Stomach (tissue), 9 donors: Measurements from ENCODE around the gene MPG. TPM values are rescaled to one million over a fixed set of nuclear protein-coding genes. Genes with fewer than 3 reads are reported as not detected.

ENCODE experiments used
- DNase-seq, 2 donors: peaks; one replicate each; pipeline versions ENCODE4 v3.0.0 to v3.0.0-alpha.2; 2013 to 2019
- H3K27ac ChIP-seq, 5 donors: fragments of 200-600 bp in 4 of 5; sonication (generic) in 4 of 5; one replicate each; pipeline ENCODE4 v1.5.1; 2013 to 2019; ENCODE audit warnings: mild to moderate bottlenecking in 1 of 5, moderate library complexity in 1 of 5
- H3K27me3 ChIP-seq, 3 donors: fragments of 200-600 bp; sonication (generic); one replicate each; pipeline ENCODE4 v1.5.1; 2017 to 2019; ENCODE audit warnings: mixed run types in 1 of 3
- H3K36me3 ChIP-seq, 4 donors: fragments of 200-600 bp; sonication (generic); 1 replicate in 3 of 4; 2 replicates in 1 of 4; pipeline ENCODE4 v1.5.1; 2016 to 2019
- H3K4me1 ChIP-seq, 4 donors: fragments of 200-600 bp; sonication (generic); one replicate each; pipeline ENCODE4 v1.5.1; 2016 to 2019
- H3K4me3 ChIP-seq, 4 donors: fragments of 200-600 bp; sonication (generic) in 3 of 4; one replicate each; pipeline ENCODE4 v1.5.1; 2016 to 2019; ENCODE audit warnings: mild to moderate bottlenecking in 1 of 4
- H3K9me3 ChIP-seq, 4 donors: fragments of 200-600 bp; sonication (generic); one replicate each; pipeline ENCODE4 v1.5.1; 2016 to 2019
- EP300 ChIP-seq: sonication (generic); formaldehyde crosslinking; IDR thresholded peaks from one replicate; pipeline ENCODE4 v1.6.1; 2017; ENCODE audit warnings: antibody characterized with exemption
- POLR2A ChIP-seq, 4 donors: fragments of 450-650 bp; IDR thresholded peaks; one replicate each; pipeline ENCODE4 v1.6.1; 2016; ENCODE audit warnings: antibody characterized with exemption in 4 of 4, control low read depth in 2 of 4, mild to moderate bottlenecking in 1 of 4, moderate library complexity in 1 of 4
- POLR2AphosphoS5 ChIP-seq, 3 donors: sonication (generic); formaldehyde crosslinking; IDR thresholded peaks; one replicate each; pipeline ENCODE4 v1.6.1; 2016; ENCODE audit warnings: antibody characterized with exemption in 3 of 3
- WGBS, 5 donors: extraction: QIAGEN DNeasy Blood & Tissue Kit in 3 of 5; methylation state at CpG; one replicate each; pipeline versions ENCODE4 v1.1.5 to v1.1.7; 2013 to 2018; 5-methylcytosine and 5-hydroxymethylcytosine counted together
- intact Hi-C: fragments of 100-400 bp; cut with DNase I; formaldehyde crosslinking; loops from one replicate; pipeline ENCODE4 v1.15.1; 2023; ENCODE audit warnings: low total_unique reads
- polyA plus RNA-seq, 3 donors: library from polyadenylated mRNA; stranded (reverse); fragments of 200-250 nt; gene quantifications; one replicate each; pipeline ENCODE4 v1.2.3, GENCODE V29; 2013
- total RNA-seq, 5 donors: library from RNA; depleted of rRNA; stranded (reverse); fragments of >200 nt; gene quantifications; one replicate each; pipeline versions ENCODE4 v1.1.0 to v1.2.3, GENCODE V29; 2014 to 2016
- TF ChIP-seq, protein P1 (sequence below), 7 experiments: fragments of 450-650 bp in 4 of 7; fragments of 200-600 bp in 3 of 7; sonication (generic) in 3 of 7; IDR thresholded peaks; one replicate each; pipeline ENCODE4 v1.5.1; 2016 to 2019; ENCODE audit warnings: antibody characterized with exemption in 7 of 7, control low read depth in 2 of 7, mild to moderate bottlenecking in 1 of 7
- donor health status: healthy with polysubstance abuse.
- donor health status: Bipolar disorder and iron deficiency.
- donor health status: healthy.

The MPG gene
- total and polyA plus RNA-seq, 8 donors: 33.3 to 112 (median 89.3) TPM

DNA sequence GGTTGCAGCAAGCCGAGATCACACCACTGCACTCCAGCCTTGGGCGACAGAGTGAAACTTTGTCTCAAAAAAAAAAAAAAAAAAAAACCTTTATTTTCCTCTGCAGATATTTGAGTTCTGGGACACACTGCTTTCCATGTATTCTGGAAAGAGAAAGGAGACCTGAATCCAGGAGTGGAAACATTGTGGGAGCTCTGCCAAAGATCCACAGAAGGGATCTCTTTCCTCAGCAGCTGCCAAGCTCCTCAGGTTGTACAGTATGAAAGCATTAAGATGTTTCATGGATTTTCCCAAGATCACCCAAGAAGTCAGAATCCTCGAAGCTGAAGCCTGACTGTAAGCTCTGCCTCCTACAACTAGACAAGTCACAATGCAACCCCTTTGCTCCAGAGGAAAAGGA is 47.0 kb downstream of the MPG start:
- TF ChIP-seq EP300 (no peak), POLR2A (IDR thresholded peaks at IDR 0.05) (no peak), POLR2AphosphoS5 (IDR thresholded peaks at IDR 0.05) (no peak)
- TF ChIP-seq, protein P1, sequence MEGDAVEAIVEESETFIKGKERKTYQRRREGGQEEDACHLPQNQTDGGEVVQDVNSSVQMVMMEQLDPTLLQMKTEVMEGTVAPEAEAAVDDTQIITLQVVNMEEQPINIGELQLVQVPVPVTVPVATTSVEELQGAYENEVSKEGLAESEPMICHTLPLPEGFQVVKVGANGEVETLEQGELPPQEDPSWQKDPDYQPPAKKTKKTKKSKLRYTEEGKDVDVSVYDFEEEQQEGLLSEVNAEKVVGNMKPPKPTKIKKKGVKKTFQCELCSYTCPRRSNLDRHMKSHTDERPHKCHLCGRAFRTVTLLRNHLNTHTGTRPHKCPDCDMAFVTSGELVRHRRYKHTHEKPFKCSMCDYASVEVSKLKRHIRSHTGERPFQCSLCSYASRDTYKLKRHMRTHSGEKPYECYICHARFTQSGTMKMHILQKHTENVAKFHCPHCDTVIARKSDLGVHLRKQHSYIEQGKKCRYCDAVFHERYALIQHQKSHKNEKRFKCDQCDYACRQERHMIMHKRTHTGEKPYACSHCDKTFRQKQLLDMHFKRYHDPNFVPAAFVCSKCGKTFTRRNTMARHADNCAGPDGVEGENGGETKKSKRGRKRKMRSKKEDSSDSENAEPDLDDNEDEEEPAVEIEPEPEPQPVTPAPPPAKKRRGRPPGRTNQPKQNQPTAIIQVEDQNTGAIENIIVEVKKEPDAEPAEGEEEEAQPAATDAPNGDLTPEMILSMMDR (IDR thresholded peaks at IDR 0.05): no peak
- Histone ChIP-seq H3K4me3 (no peak overlapping the region), H3K27ac (no peak overlapping the region), H3K9me3 (no peaks in the 10 kb centered on the region), H3K36me3 (peaks cover 5 to 34% (median 24%) of the 10 kb centered on the region in 4 donors), H3K27me3 (no peaks in the 10 kb centered on the region), H3K4me1 (no peaks in the 10 kb centered on the region)
- no peak for DNase-seq
- WGBS, 5 donors: 84 to 97% (median 90%) methylated on average over 3 of the region's 3 CpGs
- intact Hi-C loops: no loop called here

DNA sequence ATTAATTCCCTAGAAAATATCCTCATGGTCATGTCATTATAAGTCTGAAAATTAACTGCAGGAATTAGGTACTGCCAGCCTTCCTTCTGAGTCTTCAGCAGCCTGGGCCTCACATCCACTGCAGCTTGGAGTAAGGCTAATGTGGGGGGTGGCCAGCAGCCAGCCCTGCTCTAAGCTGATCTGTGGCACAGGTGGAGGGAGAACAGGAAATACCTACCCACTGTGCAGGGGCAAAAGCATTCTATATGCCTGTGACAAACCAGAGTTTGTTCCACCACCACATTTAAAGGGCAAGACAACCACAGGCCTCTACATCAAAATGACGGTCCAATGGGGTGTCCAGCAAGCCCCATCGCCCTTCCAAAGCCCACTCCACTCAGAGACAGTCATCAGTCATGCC is 51.0 kb downstream of the MPG start:
- WGBS, 5 donors: 80 to 94% (median 89%) methylated on average over 2 of the region's 2 CpGs
- intact Hi-C loops: no loop called here
- TF ChIP-seq POLR2A (IDR thresholded peaks at IDR 0.05) (no peak), POLR2AphosphoS5 (IDR thresholded peaks at IDR 0.05) (no peak), EP300 (no peak)
- TF ChIP-seq, protein P1 (IDR thresholded peaks at IDR 0.05): no peak

DNA sequence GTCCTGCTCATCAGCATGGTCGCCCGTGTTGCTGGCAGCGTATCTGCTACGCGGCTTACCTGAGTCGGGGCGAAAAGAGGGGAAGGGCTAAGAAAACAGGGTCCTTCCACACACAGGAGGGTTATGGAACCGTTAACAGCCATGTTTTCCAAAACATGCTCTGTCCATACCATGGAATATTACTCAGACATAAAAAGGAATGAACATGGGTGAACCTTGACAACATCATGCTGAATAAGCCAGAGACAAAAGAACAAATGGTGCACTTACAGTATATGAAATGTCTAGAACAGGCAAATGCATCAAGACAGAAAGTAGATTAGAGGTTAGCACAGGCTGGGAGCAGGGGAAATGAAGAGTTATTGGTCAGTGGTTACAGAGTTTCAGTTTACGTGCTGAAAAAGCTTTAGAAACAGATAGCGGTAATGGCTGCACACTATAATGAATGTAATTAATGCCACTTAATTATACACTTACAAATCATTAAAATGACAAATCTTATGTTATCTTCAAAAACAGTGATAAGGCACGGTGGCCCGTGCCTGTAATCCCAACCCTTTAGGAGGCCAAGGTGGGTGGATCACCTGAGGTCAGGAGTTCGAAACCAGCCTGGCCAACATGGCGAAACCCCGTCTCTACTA is 52.6 kb downstream of the MPG start:
- H3K27ac ChIP-seq: no peak overlapping the region

More for the DNA sequence above, 51.0 kb downstream of the MPG start:
- H3K27ac ChIP-seq: no peak overlapping the region
- no peak for DNase-seq
- no peaks in the 10 kb centered on the region for H3K27me3 ChIP-seq
- peaks cover 0 to 13% (median 10%) of the 10 kb centered on the region in 4 donors for H3K36me3 ChIP-seq
- H3K4me3 ChIP-seq: no peak overlapping the region
- H3K4me1 ChIP-seq: no peaks in the 10 kb centered on the region
- no peaks in the 10 kb centered on the region for H3K9me3 ChIP-seq

DNA sequence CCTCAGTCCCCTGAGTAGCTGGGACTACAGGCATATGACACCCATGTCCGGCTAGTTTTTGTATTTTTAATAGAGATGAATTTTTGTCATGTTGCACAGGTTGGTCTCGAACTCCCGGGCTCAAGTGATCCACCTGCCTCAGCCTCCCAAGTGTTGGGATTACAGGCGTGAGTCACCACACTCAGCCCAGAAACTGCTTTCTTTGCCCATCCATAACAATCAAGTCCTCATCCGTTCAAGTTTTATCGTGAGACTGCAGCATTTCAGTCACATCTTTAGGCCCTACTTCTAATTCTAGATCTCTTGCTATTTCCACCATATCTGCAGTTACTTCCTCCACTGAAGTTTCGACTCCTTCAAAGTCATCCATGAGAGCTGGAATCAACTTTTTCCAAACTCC is 54.1 kb downstream of the MPG start:
- Histone ChIP-seq H3K27ac (no peak overlapping the region), H3K4me1 (peaks cover under 1 to 19% (median 8%) of the 10 kb centered on the region in 4 donors), H3K36me3 (no peaks in the 10 kb centered on the region), H3K27me3 (no peaks in the 10 kb centered on the region), H3K4me3 (no peak overlapping the region), H3K9me3 (no peaks in the 10 kb centered on the region)
- TF ChIP-seq POLR2A (IDR thresholded peaks at IDR 0.05) (no peak), EP300 (no peak), POLR2AphosphoS5 (IDR thresholded peaks at IDR 0.05) (no peak)
- TF ChIP-seq, protein P1 (IDR thresholded peaks at IDR 0.05): no peak
- DNase-seq: no peak
- intact Hi-C loops: no loop called here
- WGBS, 5 donors: 93 to 95% (median 95%) methylated on average over 7 of the region's 7 CpGs

More for the DNA sequence above, 52.6 kb downstream of the MPG start:
- TF ChIP-seq EP300 (no peak), POLR2A (IDR thresholded peaks at IDR 0.05) (no peak), POLR2AphosphoS5 (IDR thresholded peaks at IDR 0.05) (no peak)
- TF ChIP-seq, protein P1 (IDR thresholded peaks at IDR 0.05): no peak
- H3K27me3 ChIP-seq: no peaks in the 10 kb centered on the region
- intact Hi-C loops: no loop called here
- peaks cover 0 to 4% (median under 1%) of the 10 kb centered on the region in 4 donors for H3K4me1 ChIP-seq
- WGBS, 5 donors: 85 to 91% (median 89%) methylated on average over 15 of the region's 15 CpGs
- H3K9me3 ChIP-seq: no peaks in the 10 kb centered on the region
- no peak overlapping the region for H3K4me3 ChIP-seq
- H3K36me3 ChIP-seq: peaks cover 0 to 4% (median 0%) of the 10 kb centered on the region in 4 donors
- DNase-seq: no peak
